ENCODE data around the gene HPCAL1. TPM values are rescaled to one million over a fixed set of nuclear protein-coding genes. Genes with fewer than 3 reads are reported as not detected.
"Not testable (repeated sequence)": the region's sequence is repeated elsewhere in the genome, so short reads cannot be mapped to it uniquely, and the experiment has no call there.

Gene HPCAL1
- total RNA-seq, 2 donors from 2014 or later: 22.5 to 203 TPM

DNA sequence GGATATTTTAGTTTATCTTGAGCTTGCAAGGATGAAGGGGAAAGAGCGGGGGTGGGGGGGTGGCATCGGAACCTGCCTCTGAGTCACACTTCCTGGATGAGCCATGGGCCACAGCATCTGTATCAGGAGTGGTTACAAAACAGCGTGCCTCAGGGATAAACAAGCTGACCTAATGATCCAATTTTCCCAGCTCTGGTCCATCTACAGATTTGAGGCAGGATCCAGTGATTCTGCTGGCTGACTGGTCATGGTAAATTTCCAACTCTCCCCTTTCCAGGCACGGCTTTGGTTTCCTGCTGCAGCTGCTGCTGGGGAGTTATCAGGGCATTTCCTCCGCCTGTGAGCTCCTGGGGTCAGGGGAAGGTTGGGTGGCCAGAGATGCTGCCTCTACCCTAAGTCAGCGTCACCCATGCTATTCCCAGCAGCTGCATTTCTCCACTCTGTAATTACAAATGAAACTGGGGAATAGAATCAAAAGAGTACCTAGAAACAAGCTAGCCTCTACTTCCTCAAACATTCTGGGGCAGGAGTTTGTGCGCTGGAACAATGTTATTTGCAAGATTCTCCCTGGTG lies 4.7 kb upstream of the HPCAL1 start:
- TF ChIP-seq, protein P1, sequence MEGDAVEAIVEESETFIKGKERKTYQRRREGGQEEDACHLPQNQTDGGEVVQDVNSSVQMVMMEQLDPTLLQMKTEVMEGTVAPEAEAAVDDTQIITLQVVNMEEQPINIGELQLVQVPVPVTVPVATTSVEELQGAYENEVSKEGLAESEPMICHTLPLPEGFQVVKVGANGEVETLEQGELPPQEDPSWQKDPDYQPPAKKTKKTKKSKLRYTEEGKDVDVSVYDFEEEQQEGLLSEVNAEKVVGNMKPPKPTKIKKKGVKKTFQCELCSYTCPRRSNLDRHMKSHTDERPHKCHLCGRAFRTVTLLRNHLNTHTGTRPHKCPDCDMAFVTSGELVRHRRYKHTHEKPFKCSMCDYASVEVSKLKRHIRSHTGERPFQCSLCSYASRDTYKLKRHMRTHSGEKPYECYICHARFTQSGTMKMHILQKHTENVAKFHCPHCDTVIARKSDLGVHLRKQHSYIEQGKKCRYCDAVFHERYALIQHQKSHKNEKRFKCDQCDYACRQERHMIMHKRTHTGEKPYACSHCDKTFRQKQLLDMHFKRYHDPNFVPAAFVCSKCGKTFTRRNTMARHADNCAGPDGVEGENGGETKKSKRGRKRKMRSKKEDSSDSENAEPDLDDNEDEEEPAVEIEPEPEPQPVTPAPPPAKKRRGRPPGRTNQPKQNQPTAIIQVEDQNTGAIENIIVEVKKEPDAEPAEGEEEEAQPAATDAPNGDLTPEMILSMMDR (IDR thresholded peaks at IDR 0.05): no peak
- no peak for TF ChIP-seq POLR2AphosphoS5 (IDR thresholded peaks at IDR 0.05)
- no peak for TF ChIP-seq POLR2A (IDR thresholded peaks at IDR 0.05)
- DNase-seq (ENCODE audit: low spot score): no peak
- intact Hi-C loops (cut with DNase I): no loop called here
- Histone ChIP-seq H3K4me1 (replicated peaks) (peaks cover 3% of the 10 kb centered on the region), H3K4me3 (no peak overlapping the region), H3K36me3 (no peaks in the 10 kb centered on the region), H3K9me3 (no peaks in the 10 kb centered on the region), H3K27me3 (replicated peaks; ENCODE audit: insufficient read depth) (no peaks in the 10 kb centered on the region), H3K27ac (no peak overlapping the region)
- WGBS: 71% methylated on average over 7 of the region's 7 CpGs

DNA sequence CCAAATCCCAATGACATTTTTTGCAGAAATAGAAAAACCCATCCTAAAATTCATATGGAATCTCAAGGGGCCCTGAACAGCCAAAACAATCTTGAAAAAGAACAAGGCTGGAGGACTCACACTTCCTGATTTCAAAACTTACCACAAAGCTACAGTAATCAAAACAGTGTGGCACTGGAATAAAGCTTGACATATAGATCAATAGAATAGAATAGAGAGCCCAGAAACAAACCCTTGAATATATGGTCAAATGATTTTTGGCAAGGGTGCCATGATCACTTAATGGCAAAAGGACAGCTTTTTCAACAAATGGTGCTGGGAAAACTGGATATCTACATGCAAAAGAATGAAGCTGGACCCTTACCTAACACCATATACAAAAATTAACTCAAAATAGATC lies 3.9 kb upstream of the HPCAL1 start:
- DNase-seq (ENCODE audit: low spot score); H3K27ac ChIP-seq; intact Hi-C loops (cut with DNase I); H3K27me3 ChIP-seq (replicated peaks; ENCODE audit: insufficient read depth); H3K4me1 ChIP-seq (replicated peaks); H3K36me3 ChIP-seq; H3K9me3 ChIP-seq; H3K4me3 ChIP-seq: not testable (repeated sequence)

DNA sequence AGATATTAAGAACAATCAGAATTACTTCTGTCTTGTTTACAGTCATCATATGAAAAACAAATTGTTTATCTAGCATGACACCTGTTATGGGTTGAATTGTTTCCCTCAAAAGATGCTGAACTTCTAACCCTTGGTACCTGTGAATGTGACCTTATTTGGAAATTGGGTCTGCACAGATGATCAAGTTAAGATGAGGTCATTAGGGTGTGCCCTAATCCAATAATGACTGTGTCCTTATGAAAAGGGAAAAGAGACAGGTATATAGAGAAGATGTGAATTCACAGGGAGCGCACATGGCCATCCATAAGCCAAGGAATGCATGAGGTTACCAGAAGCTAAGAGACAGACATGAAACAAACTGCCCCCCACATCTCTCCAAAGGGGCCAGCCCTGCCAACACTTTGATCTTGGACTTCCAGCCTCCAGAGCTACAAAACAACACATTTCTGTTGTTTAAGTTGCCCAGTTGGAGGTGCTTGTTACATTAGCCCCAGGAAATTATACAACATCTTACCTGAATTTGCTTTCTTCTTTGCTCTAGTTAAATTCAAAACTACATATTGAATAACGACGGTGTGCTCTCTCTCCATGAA lies 2.3 kb upstream of the HPCAL1 start:
- Histone ChIP-seq H3K36me3 (no peaks in the 10 kb centered on the region), H3K27me3 (replicated peaks; ENCODE audit: insufficient read depth) (no peaks in the 10 kb centered on the region), H3K27ac (no peak overlapping the region), H3K9me3 (no peaks in the 10 kb centered on the region), H3K4me1 (replicated peaks) (peaks cover 3% of the 10 kb centered on the region), H3K4me3 (no peak overlapping the region)
- DNase-seq (ENCODE audit: low spot score): no peak
- WGBS: 86% methylated on average over 3 of the region's 3 CpGs
- TF ChIP-seq POLR2A (IDR thresholded peaks at IDR 0.05): no peak
- no peak for TF ChIP-seq POLR2AphosphoS5 (IDR thresholded peaks at IDR 0.05)
- TF ChIP-seq, protein P1 (IDR thresholded peaks at IDR 0.05): no peak
- intact Hi-C loops (cut with DNase I): loop anchor here (5.0 kb wide), 2 partner anchors 107 to 178 kb away; partner anchors contain the start of gene RRM2

DNA sequence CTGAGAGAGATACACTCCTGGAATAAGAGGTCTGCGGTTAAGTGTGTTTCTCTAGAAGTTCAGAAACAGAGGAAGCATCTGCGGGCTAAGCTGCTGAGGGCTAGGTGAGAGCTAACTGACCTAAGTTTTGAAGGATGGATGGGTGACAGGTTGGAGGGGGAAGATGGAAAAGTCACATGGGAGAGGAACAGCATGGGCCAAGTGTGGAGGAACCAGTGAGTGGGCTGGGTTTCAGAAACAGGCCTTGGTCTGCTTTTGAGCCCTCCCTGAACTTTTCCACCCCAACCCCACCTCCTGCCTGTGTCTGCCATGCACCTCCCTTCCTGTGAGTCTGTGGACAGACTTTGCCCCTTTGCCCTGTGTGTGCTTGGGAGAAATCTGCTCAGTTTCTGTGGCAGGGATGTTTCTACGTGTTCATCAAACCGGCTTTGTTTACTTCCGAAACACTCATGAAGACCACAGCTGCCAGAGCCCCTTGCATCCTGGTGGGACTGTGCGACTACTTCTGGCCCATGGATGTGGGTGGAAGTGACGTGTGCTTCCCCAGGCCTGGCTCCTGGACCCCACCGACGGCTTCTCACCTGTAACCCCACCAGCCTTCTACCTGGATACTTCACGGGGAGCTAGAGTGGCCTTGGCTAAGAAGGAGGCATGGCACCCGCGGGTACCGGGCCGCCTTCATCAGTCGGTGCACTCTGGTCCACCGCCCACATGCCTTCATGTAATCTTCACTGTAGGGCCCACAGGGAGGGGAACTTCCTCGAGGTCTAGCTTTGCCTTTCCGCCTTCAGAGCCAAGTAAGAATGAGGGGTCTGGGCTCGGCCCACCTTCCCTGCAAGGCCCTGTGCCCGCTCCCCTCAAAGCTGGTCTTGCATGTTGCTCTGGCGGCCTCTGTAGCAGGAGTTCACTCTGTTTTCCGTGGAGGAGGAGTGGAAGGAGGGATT lies 1.4 kb upstream of the HPCAL1 start:
- 79% methylated on average over 22 of the region's 22 CpGs for WGBS

More for the DNA sequence above, 1.4 kb upstream of the HPCAL1 start:
- no peaks in the 10 kb centered on the region for H3K27me3 ChIP-seq (replicated peaks; ENCODE audit: insufficient read depth)
- DNase-seq (ENCODE audit: low spot score): no peak
- H3K36me3 ChIP-seq: no peaks in the 10 kb centered on the region
- TF ChIP-seq POLR2AphosphoS5 (IDR thresholded peaks at IDR 0.05) (no peak), POLR2A (IDR thresholded peaks at IDR 0.05) (no peak)
- TF ChIP-seq, protein P1 (IDR thresholded peaks at IDR 0.05): no peak
- H3K4me1 ChIP-seq (replicated peaks): peaks cover 3% of the 10 kb centered on the region
- no peak overlapping the region for H3K4me3 ChIP-seq
- no peaks in the 10 kb centered on the region for H3K9me3 ChIP-seq
- no peak overlapping the region for H3K27ac ChIP-seq
- intact Hi-C loops (cut with DNase I): loop anchor here (5.0 kb wide), 2 partner anchors 106 to 179 kb away; partner anchors contain the start of gene RRM2

Measured in prostate gland (tissue), 2 donors.